Measurements from ENCODE around the gene FXYD5. TPM values are rescaled to one million over a fixed set of nuclear protein-coding genes. Genes with fewer than 3 reads are reported as not detected.

FXYD5 gene
- total and polyA plus RNA-seq, 7 experiments from 2014 or later: 362 to 575 (median 407) TPM

- Mint-ChIP-seq H3K4me3 (peak overlapping the region; percentile 98 to 100 (median 99)), H3K27ac (peak overlapping the region; percentile 96 to 99 (median 99)), H3K9me3 (peaks cover 0 to 1% (median 0%) of the 10 kb centered on the region in 11 donors), H3K27me3 (peaks cover 0 to 5% (median 0%) of the 10 kb centered on the region in 5 donors), H3K4me1 (peaks cover 38 to 54% (median 49%) of the 10 kb centered on the region in 7 donors), H3K36me3 (peaks cover 4 to 27% (median 26%) of the 10 kb centered on the region in 5 donors)
- ATAC-seq (peak; percentile 80), DNase-seq (peak; percentile 56 to 80 (median 71))
- peaks cover 11 to 32% (median 13%) of the 10 kb centered on the region in 3 experiments for H3K36me3 ChIP-seq (ENCODE audit: control insufficient read depth in 2 of 3, insufficient read depth in 3 of 3, low read length in 3 of 3)
- H3K4me1 ChIP-seq (ENCODE audit: control insufficient read depth in 2 of 2, insufficient read depth in 2 of 2, low read length in 2 of 2): peaks cover 23 to 32% of the 10 kb centered on the region in 2 donors
- H3K27ac ChIP-seq (ENCODE audit: low read depth, low read length): peak overlapping the region; percentile 94
- H3K9me3 ChIP-seq (ENCODE audit: control insufficient read depth in 2 of 3, low read length in 3 of 3): no peaks in the 10 kb centered on the region
- no peaks in the 10 kb centered on the region for H3K27me3 ChIP-seq (ENCODE audit: control insufficient read depth in 2 of 2, insufficient read depth in 2 of 2, low read length in 2 of 2)
- peak overlapping the region; percentile 93 for H3K4me3 ChIP-seq (ENCODE audit: low read length)
- intact Hi-C loops (cut with micrococcal nuclease): loop anchor here (1.0 to 2.0 kb wide), 7 partner anchors 11 to 114 kb away; partner anchors contain the start of genes FXYD7 (in 1 of the 2) and USF2 (in 1 of the 2)
- CTCF ChIA-PET: interaction anchor here (0.6 to 2.8 kb wide), 16 partner anchors 8 to 883 kb away, joined by 3 to 45 read pairs (median 4); partner anchors contain the start of genes FXYD7 and LGI4
- POLR2A ChIA-PET: interaction anchor here (0.5 to 6.1 kb wide), 25 partner anchors 9 to 309 kb away, joined by 3 to 74 read pairs (median 5); partner anchors contain the start of gene FXYD7
Measured at GRCh38 chr19:35153701-35154524, 622 bp upstream of the FXYD5 start.

DNA sequence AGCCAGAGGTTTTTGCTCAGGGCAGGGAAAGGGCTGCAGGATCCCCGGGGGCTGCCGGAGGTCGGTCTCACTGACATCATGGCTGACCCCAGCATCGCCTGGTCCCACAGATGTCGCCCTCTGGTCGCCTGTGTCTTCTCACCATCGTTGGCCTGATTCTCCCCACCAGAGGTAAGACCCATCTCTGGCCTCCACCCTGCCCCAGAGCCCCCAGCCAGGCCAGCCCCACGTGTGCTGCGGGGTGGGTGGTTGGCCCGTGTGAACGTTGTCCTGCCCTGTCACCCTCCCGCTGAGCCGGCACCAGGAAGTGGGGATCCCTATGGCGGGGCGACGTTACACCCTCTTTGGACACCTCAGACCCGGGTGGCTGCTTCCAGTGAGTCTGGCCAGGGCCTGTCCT, 906 bp downstream of the FXYD5 start:
- intact Hi-C loops (cut with micrococcal nuclease): loop anchor here in 1 of 2 donors (1.0 to 2.0 kb wide), 2 partner anchors 15 to 51 kb away; no protein-coding TSS in a partner anchor
- Histone ChIP-seq H3K36me3 (ENCODE audit: control insufficient read depth in 2 of 3, insufficient read depth in 3 of 3, low read length in 3 of 3) (peaks cover 17 to 47% (median 23%) of the 10 kb centered on the region in 3 experiments), H3K9me3 (ENCODE audit: control insufficient read depth in 2 of 3, low read length in 3 of 3) (no peaks in the 10 kb centered on the region), H3K27me3 (ENCODE audit: control insufficient read depth in 2 of 2, insufficient read depth in 2 of 2, low read length in 2 of 2) (no peaks in the 10 kb centered on the region), H3K4me3 (ENCODE audit: low read length) (peak overlapping the region; percentile 93), H3K27ac (ENCODE audit: low read depth, low read length) (peak overlapping the region; percentile 94), H3K4me1 (ENCODE audit: control insufficient read depth in 2 of 2, insufficient read depth in 2 of 2, low read length in 2 of 2) (peaks cover 23 to 32% of the 10 kb centered on the region in 2 donors)
- Mint-ChIP-seq H3K9me3 (no peaks in the 10 kb centered on the region), H3K36me3 (peaks cover 10 to 39% (median 35%) of the 10 kb centered on the region in 5 donors), H3K4me1 (peaks cover 32 to 58% (median 52%) of the 10 kb centered on the region in 7 donors), H3K4me3 (peak overlapping the region; percentile 98 to 100 (median 99)), H3K27ac (peak overlapping the region; percentile 96 to 99 (median 99)), H3K27me3 (peaks cover 0 to 5% (median 0%) of the 10 kb centered on the region in 5 donors)
- peak in 1 of 9 donors; percentile 52 for DNase-seq
- POLR2A ChIA-PET: interaction anchor here (0.6 to 6.1 kb wide), 8 partner anchors 12 to 78 kb away, joined by 3 to 74 read pairs (median 16); partner anchors contain the start of gene FXYD7
- CTCF ChIA-PET: interaction anchor here (1.2 kb wide), 1 partner anchor 12 kb away, joined by 3 read pairs; no protein-coding TSS in a partner anchor
- peak; percentile 12 for ATAC-seq

- Mint-ChIP-seq H3K4me1 (peaks cover 31 to 62% (median 51%) of the 10 kb centered on the region in 7 donors), H3K9me3 (peaks cover 0 to 1% (median 0%) of the 10 kb centered on the region in 11 donors), H3K36me3 (peaks cover 10 to 46% (median 41%) of the 10 kb centered on the region in 5 donors), H3K27me3 (peaks cover 0 to 5% (median 0%) of the 10 kb centered on the region in 5 donors), H3K4me3 (peak overlapping the region; percentile 98 to 100 (median 99)), H3K27ac (peak overlapping the region; percentile 96 to 99 (median 99))
- Histone ChIP-seq H3K9me3 (ENCODE audit: control insufficient read depth in 2 of 3, low read length in 3 of 3) (no peaks in the 10 kb centered on the region), H3K36me3 (ENCODE audit: control insufficient read depth in 2 of 3, insufficient read depth in 3 of 3, low read length in 3 of 3) (peaks cover 23 to 54% (median 30%) of the 10 kb centered on the region in 3 experiments), H3K27me3 (ENCODE audit: control insufficient read depth in 2 of 2, insufficient read depth in 2 of 2, low read length in 2 of 2) (no peaks in the 10 kb centered on the region), H3K27ac (ENCODE audit: low read depth, low read length) (peak overlapping the region; percentile 94), H3K4me3 (ENCODE audit: low read length) (peak overlapping the region; percentile 93), H3K4me1 (ENCODE audit: control insufficient read depth in 2 of 2, insufficient read depth in 2 of 2, low read length in 2 of 2) (peaks cover 23 to 32% of the 10 kb centered on the region in 2 donors)
- ChIA-PET CTCF (interaction anchor here (1.2 kb wide), 1 partner anchor 11 kb away, joined by 3 read pairs; no protein-coding TSS in a partner anchor), POLR2A (interaction anchor here (0.5 to 6.1 kb wide), 5 partner anchors 9 to 98 kb away, joined by 3 to 74 read pairs (median 3); partner anchors contain the start of gene FXYD7)
- no peak for ATAC-seq
- intact Hi-C loops (cut with micrococcal nuclease): loop anchor here in 1 of 2 donors (1.0 to 2.0 kb wide), 2 partner anchors 15 to 50 kb away; no protein-coding TSS in a partner anchor
- no peak for DNase-seq
Measured at GRCh38 chr19:35155981-35156672, 1.6 kb downstream of the FXYD5 start.

DNA sequence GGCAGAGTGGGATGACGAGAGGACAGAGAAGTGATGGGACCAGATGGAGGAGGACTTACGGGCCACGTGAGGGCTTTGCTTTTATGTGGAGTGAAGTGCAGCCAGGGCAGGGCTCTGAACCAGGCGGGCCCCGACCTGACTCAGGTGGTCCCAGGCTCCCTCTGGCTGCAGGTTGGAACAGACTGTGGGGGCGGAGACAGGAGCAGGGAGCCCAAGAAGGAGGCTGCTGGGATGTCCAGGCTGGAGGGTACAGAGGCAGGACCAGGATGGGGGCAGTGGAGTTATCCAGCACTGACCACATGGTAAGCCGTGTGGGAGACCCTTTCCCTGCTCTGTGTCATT, 2.1 kb downstream of the FXYD5 start:
- H3K36me3 ChIP-seq (ENCODE audit: control insufficient read depth in 2 of 3, insufficient read depth in 3 of 3, low read length in 3 of 3): peaks cover 29 to 59% (median 35%) of the 10 kb centered on the region in 3 experiments
- Mint-ChIP-seq H3K4me1 (peaks cover 36 to 67% (median 55%) of the 10 kb centered on the region in 7 donors), H3K27me3 (peaks cover 0 to 5% (median 0%) of the 10 kb centered on the region in 5 donors), H3K4me3 (peak overlapping the region; percentile 98 to 100 (median 99)), H3K9me3 (peaks cover 0 to 6% (median 0%) of the 10 kb centered on the region in 11 donors), H3K27ac (peak overlapping the region; percentile 96 to 99 (median 99)), H3K36me3 (peaks cover 15 to 51% (median 46%) of the 10 kb centered on the region in 5 donors)
- peaks cover 23 to 32% of the 10 kb centered on the region in 2 donors for H3K4me1 ChIP-seq (ENCODE audit: control insufficient read depth in 2 of 2, insufficient read depth in 2 of 2, low read length in 2 of 2)
- ATAC-seq (no peak), DNase-seq (no peak)
- intact Hi-C loops (cut with micrococcal nuclease): no loop called here
- H3K27me3 ChIP-seq (ENCODE audit: control insufficient read depth in 2 of 2, insufficient read depth in 2 of 2, low read length in 2 of 2): no peaks in the 10 kb centered on the region
- H3K9me3 ChIP-seq (ENCODE audit: control insufficient read depth in 2 of 3, low read length in 3 of 3): no peaks in the 10 kb centered on the region
- peak overlapping the region; percentile 93 for H3K4me3 ChIP-seq (ENCODE audit: low read length)
- H3K27ac ChIP-seq (ENCODE audit: low read depth, low read length): peak overlapping the region; percentile 94
- POLR2A ChIA-PET: interaction anchor here (0.5 to 6.1 kb wide), 5 partner anchors 9 to 97 kb away, joined by 3 to 74 read pairs (median 3); no protein-coding TSS in a partner anchor
- CTCF ChIA-PET: no interaction called here

GRCh38 chr19:35157431-35157830, 2.9 kb downstream of the FXYD5 start:
- Histone ChIP-seq H3K27me3 (ENCODE audit: control insufficient read depth in 2 of 2, insufficient read depth in 2 of 2, low read length in 2 of 2) (no peaks in the 10 kb centered on the region), H3K4me3 (ENCODE audit: low read length) (no peak overlapping the region), H3K36me3 (ENCODE audit: control insufficient read depth in 2 of 3, insufficient read depth in 3 of 3, low read length in 3 of 3) (peaks cover 35 to 67% (median 43%) of the 10 kb centered on the region in 3 experiments), H3K27ac (ENCODE audit: low read depth, low read length) (peak overlapping the region; percentile 94), H3K4me1 (ENCODE audit: control insufficient read depth in 2 of 2, insufficient read depth in 2 of 2, low read length in 2 of 2) (peaks cover 23 to 32% of the 10 kb centered on the region in 2 donors), H3K9me3 (ENCODE audit: control insufficient read depth in 2 of 3, low read length in 3 of 3) (peaks cover 0 to 5% (median 3%) of the 10 kb centered on the region in 3 experiments)
- Mint-ChIP-seq H3K27ac (peak overlapping the region in 7 of 9 donors; percentile 29 to 99 (median 84)), H3K27me3 (peaks cover 0 to 2% (median 0%) of the 10 kb centered on the region in 5 donors), H3K4me1 (peaks cover 36 to 68% (median 55%) of the 10 kb centered on the region in 7 donors), H3K9me3 (peaks cover 0 to 12% (median 4%) of the 10 kb centered on the region in 11 donors), H3K4me3 (peak overlapping the region in 9 of 10 donors; percentile 33 to 100 (median 99)), H3K36me3 (peaks cover 22 to 59% (median 53%) of the 10 kb centered on the region in 5 donors)
- DNase-seq (no peak), ATAC-seq (no peak)
- ChIA-PET CTCF (interaction anchor here (0.9 kb wide), 1 partner anchor 15 kb away, joined by 3 read pairs; the partner anchor contains the start of gene FXYD7), POLR2A (interaction anchor here (0.7 to 1.1 kb wide), 2 partner anchors 18 to 49 kb away, joined by 3 to 4 read pairs; no protein-coding TSS in a partner anchor)
- intact Hi-C loops (cut with micrococcal nuclease): no loop called here

Measured in naive thymus-derived CD4-positive, alpha-beta T cell (primary cell).